ENCODE data around the gene ODF4. TPM values are rescaled to one million over a fixed set of nuclear protein-coding genes. Genes with fewer than 3 reads are reported as not detected.

Gene ODF4
- total RNA-seq, 1 experiment from 2014 or later, result not detected

DNA sequence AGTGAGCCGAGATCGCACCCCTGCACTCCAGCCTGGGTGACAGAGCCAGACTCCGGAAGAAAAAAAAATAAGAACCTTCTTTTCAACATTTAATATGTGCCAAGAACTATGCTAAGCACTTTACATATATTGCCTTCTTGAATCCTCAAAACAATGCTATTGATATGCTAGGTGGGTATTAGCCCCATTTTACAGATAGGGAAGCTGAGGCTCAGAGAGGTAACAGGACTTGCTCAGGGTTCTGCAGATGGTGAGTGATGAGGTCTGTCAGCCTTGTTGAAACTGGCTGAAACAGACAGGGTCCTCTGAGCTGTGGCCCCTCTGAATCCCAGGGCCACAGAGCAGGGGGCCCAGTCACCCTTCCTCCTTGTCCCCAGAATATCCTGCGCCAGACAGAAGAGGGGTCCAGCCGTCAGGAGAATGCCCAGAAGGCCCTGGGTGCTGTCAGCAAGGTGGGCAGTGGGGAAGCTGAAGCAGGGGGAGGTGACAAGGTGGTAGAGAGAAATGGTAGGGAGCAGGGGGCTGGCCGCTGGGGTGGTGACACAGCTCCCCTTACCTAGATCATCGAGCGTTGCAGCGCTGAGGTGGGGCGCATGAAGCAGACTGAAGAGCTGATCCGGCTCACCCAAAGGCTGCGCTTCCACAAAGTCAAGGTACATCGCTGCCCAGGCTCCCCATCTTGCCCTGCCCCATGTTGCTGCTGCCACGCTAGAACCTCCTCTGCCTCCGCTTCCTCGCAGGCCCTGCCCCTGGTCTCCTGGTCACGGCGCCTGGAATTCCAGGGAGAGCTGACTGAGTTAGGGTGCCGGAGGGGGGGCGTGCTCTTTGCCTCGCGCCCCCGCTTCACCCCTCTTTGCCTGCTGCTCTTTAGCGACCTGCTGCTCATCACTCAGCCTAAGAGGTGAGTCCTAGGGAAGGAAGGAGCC lies 21.4 kb upstream of the ODF4 start:
- DNase-seq (no peak), ATAC-seq (no peak)
- no peaks in the 10 kb centered on the region for H3K4me1 ChIP-seq (ENCODE audit: insufficient read depth, low read length)
- CTCF ChIA-PET, result no interaction called here
- no peaks in the 10 kb centered on the region for H4K20me1 ChIP-seq (ENCODE audit: low read length)
- intact Hi-C loops (cut with micrococcal nuclease), result no loop called here
- H3K79me2 ChIP-seq (ENCODE audit: low read length), result no peaks in the 10 kb centered on the region
- no peaks in the 10 kb centered on the region for H3K9me3 ChIP-seq (ENCODE audit: low read length)
- no TSS peak for BruUV-seq (replicated peaks)
- POLR2A ChIA-PET (ENCODE audit: unreplicated experiment), result no interaction called here
- no peak overlapping the region for H3K9ac ChIP-seq (ENCODE audit: low read length)
- H3K4me3 ChIP-seq (ENCODE audit: low read length), result no peak overlapping the region
- no peaks in the 10 kb centered on the region for H3F3A ChIP-seq (ENCODE audit: low read length, unreplicated experiment)
- H2AFZ ChIP-seq (ENCODE audit: low read length), result no peak overlapping the region
- H3K27me3 ChIP-seq (ENCODE audit: low read length), result peaks cover 6% of the 10 kb centered on the region
- no peaks in the 10 kb centered on the region for H3K36me3 ChIP-seq (ENCODE audit: low read depth, low read length)
- no peak overlapping the region for H3K27ac ChIP-seq (ENCODE audit: low read length)
- no peak for TF ChIP-seq EZH2 (IDR thresholded peaks at IDR 0.05; ENCODE audit: low read length, unreplicated experiment)
- TF ChIP-seq, protein P1, sequence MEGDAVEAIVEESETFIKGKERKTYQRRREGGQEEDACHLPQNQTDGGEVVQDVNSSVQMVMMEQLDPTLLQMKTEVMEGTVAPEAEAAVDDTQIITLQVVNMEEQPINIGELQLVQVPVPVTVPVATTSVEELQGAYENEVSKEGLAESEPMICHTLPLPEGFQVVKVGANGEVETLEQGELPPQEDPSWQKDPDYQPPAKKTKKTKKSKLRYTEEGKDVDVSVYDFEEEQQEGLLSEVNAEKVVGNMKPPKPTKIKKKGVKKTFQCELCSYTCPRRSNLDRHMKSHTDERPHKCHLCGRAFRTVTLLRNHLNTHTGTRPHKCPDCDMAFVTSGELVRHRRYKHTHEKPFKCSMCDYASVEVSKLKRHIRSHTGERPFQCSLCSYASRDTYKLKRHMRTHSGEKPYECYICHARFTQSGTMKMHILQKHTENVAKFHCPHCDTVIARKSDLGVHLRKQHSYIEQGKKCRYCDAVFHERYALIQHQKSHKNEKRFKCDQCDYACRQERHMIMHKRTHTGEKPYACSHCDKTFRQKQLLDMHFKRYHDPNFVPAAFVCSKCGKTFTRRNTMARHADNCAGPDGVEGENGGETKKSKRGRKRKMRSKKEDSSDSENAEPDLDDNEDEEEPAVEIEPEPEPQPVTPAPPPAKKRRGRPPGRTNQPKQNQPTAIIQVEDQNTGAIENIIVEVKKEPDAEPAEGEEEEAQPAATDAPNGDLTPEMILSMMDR (conservative IDR thresholded peaks at IDR 0.05; ENCODE audit: low read depth, low read length), result no peak
- no peak for TF ChIP-seq EZH2phosphoT487 (IDR thresholded peaks at IDR 0.05; ENCODE audit: borderline replicate concordance, low read length)
- H3K9me2 ChIP-seq (replicated peaks; ENCODE audit: low read length), result no peaks in the 10 kb centered on the region
- H3K4me2 ChIP-seq (ENCODE audit: low read length), result no peak overlapping the region

DNA sequence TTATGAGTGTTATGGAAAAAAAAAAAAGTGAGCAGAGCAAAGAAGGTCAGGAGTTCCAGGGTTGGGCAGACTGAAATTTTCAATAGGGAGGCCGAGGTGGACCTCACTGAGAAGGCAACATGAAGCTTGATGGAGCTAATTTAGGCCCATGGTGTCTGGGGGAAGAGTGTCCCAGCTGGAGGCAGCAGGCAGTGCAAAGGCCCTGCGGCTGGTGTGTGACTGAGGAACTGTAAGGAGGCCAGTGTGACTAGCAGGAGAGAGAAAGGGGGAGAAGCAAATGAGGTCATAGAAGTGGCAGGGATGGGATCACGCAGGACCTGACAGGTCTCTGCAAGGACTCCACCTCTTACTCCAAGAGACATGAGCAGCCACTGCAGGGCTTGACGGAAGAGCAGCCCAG lies 19.4 kb upstream of the ODF4 start:
- no peaks in the 10 kb centered on the region for H3K79me2 ChIP-seq (ENCODE audit: low read length)

More for the DNA sequence above, 19.4 kb upstream of the ODF4 start:
- DNase-seq (no peak), ATAC-seq (no peak)
- Histone ChIP-seq H3K27ac (ENCODE audit: low read length) (no peak overlapping the region), H2AFZ (ENCODE audit: low read length) (no peak overlapping the region), H3K27me3 (ENCODE audit: low read length) (no peaks in the 10 kb centered on the region), H3K4me3 (ENCODE audit: low read length) (no peak overlapping the region), H3K4me2 (ENCODE audit: low read length) (no peak overlapping the region), H3K4me1 (ENCODE audit: insufficient read depth, low read length) (no peaks in the 10 kb centered on the region), H3K36me3 (ENCODE audit: low read depth, low read length) (no peaks in the 10 kb centered on the region), H3K9me3 (ENCODE audit: low read length) (no peaks in the 10 kb centered on the region), H3F3A (ENCODE audit: low read length, unreplicated experiment) (no peaks in the 10 kb centered on the region), H3K9ac (ENCODE audit: low read length) (no peak overlapping the region), H3K9me2 (replicated peaks; ENCODE audit: low read length) (no peaks in the 10 kb centered on the region), H4K20me1 (ENCODE audit: low read length) (no peaks in the 10 kb centered on the region)
- ChIA-PET CTCF (no interaction called here), POLR2A (ENCODE audit: unreplicated experiment) (no interaction called here)
- intact Hi-C loops (cut with micrococcal nuclease), result no loop called here
- TF ChIP-seq EZH2 (IDR thresholded peaks at IDR 0.05; ENCODE audit: low read length, unreplicated experiment) (no peak), EZH2phosphoT487 (IDR thresholded peaks at IDR 0.05; ENCODE audit: borderline replicate concordance, low read length) (no peak)
- TF ChIP-seq, protein P1 (conservative IDR thresholded peaks at IDR 0.05; ENCODE audit: low read depth, low read length), result no peak
- BruUV-seq (replicated peaks), result no TSS peak
